Activated CD8-positive, alpha-beta memory T cell treated with anti-CD3 and anti-CD28 coated beads, Interleukin-2, amount 50 U/mL, for 24 hours (primary cell): ENCODE data around the gene HOXA3.
A peak's percentile ranks its signal among the peaks of the same experiment; 100 is the strongest.

Source experiments
- DNase-seq: peaks from one replicate; pipeline ENCODE4 v3.0.0-alpha.2; 2020; ENCODE audit errors: extremely low read depth

HOXA3 gene

DNA sequence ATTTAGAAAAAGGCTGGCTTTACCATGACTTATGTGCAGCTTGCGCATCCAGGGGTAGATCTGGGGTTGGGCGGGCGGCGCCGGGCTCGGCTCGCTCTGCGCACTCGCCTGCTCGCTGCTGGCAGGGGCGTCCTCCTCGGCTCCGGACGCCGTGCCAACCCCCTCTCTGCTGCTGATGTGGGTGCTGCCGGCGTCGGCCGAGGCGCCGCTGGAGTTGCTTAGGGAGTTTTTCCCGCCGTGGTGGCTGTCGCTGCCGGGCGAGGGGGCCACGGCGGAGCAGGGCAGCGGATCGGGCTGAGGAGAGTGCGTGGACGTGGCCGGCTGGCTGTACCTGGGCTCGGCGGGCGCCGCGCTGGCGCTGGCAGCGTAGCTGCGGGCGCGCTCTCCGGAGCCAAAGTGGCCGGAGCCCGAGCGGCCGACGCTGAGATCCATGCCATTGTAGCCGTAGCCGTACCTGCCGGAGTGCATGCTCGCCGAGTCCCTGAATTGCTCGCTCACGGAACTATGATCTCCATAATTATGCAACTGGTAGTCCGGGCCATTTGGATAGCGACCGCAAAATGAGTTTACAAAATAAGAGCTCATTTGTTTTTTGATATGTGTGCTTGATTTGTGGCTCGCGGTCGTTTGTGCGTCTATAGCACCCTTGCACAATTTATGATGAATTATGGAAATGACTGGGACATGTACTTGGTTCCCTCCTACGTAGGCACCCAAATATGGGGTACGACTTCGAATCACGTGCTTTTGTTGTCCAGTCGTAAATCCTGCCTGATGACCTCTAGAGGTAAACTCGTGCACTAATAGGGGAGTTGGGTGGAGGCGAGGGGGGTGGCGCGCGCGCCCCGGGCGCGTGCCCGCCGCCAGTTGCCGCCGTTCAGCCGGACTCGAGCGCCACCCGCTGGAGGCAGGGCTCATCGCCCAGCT, 9.1 kb downstream of the HOXA3 start, which contains the start of gene HOXA5:
Gene HOXA5 (minus strand): TSS at position 659 of the 927 bp plus-strand sequence. CDS start 74 bp downstream, at position 585.
- no peak for DNase-seq

GRCh38 chr7:27142580-27143022, 9.8 kb downstream of the HOXA3 start:
- DNase-seq, result no peak

DNA sequence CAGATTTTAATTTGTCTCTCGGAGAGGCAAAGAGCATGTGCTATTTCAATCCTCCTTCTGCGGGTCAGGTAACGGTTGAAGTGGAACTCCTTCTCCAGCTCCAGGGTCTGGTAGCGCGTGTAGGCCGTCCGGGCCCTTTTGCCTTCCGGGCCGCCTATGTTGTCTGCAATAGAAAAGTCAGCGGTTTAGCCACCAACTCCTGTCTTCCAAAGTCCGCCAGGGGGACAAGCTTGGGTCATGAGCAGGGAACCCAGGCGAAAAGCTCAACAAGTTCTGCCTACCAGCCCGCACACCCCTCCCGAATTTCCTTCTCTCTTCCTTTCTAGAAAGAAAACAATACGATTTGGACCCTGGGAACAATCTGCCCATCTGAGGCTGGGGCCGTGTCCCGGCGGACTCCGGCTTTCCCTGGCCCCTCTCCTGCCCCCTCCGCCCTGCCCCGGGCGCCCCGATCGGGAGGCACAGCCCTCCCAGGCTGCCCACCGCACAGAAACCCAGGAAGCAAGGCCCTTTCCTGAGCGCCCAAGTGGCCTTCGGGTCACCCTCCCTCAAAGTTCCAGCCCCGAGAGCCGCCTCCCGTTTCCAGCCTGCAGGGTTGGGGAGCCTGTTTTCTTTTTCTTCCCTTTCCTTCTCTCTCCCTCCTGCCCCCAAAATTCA, 10.3 kb downstream of the HOXA3 start:
- no peak for DNase-seq

GRCh38 chr7:27141137-27141922, 11.1 kb downstream of the HOXA3 start:
- DNase-seq, result no peak

DNA sequence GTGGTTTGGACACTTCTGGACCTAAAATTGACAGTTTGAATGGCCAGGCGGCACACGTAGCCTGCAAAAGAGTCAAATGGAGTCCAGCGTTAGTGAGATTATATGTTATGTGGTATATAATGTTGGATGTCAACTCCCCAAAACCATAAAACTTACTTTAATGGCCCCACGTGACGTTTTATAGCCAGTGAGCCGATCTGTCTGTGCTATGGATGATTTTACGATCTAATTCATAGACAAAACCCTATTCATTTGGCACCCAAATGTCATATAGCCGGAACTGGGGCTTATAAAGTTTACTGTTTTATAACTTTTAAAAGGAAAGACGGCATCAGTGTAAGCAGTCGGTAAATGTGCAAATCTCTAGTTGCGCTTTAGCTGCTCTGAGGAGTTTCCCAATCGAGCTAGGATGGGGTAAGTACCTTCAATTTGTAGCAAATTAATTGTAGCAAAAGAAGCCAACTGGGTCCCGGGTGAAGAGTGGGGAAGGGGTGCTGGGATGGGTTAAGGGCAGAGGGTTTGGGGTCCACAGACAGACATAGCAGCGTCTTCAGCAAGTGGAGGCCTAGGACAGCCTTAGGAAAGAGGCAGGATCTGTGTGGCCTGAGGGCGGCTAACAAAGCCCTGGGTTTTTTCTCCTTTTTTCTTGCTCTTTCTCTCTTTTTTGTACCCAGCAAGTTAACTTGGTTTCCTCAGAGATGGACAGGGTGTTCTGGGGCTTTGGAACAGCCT, 12.1 kb downstream of the HOXA3 start:
- no peak for DNase-seq

- DNase-seq, result no peak
Measured at GRCh38 chr7:27139334-27140125, 12.9 kb downstream of the HOXA3 start.

DNA sequence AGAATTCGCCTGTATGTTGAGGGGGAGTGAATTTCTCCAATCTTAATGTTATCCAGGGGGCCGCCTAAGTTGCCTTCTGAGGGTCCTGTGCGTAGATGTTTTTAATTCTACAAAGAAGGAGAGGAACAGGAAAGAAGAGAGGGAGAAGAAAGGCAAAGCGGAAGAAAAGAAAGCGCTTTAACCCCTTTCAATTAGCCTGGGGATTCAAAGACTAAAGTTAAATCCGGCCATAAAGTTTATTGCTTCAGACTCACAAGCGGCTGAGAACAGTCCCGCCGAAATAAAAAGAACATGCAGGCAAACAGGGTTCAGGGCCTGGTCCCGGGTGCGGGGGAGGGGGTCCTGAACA, 13.4 kb downstream of the HOXA3 start:
- DNase-seq, result no peak

- DNase-seq, result no peak
Measured at GRCh38 chr7:27138472-27138871, 13.9 kb downstream of the HOXA3 start.

DNA sequence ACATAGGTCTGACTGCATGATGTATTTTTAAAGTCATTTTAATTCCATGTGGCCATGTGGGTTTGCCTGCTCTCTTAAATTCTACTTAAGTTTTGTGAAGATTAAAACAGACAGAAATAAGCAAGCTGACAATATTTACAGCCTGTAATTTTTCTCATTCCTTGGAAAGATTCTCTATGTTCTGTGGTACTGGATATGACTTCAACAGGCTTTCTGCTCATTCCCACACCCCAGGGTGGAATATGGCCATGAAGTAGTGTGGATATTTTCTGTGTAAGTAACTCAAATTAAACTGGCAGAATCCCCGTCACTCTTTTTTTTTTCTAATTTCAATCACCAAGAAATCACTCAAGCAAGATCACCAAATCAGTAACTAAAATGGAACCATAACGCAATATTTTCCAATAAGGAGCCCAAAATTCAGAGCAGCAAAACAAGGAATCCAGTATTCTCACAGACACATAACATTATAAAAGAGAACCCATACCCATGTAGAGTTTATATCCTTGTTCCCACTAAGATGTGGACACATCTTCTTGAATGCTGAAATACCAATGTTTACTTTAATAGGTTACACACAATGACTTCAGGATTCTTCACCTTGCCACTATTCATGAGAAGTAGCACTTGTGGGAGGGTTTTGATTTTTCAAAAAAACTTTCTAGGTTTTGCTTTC, 14.6 kb downstream of the HOXA3 start:
- no peak for DNase-seq

DNA sequence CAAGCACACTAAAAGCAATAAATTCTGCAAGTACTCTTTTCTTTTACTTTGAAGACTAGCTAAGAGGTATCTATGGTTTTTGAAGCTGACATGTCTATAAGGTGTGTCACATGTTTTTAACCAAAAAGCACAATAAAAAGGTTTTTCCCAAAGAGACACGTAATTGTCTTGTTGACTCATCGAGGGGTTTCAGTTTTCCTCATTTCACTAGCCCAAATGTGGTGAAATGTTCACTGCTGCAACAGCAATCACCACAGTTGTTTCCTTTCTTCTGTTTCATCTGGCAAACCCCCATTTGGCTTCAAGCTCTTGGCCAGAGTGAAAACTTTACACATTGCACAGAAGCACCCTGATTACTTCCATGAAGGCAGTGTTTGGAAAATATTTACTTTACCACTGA, 18.0 kb downstream of the HOXA3 start:
- DNase-seq, result no peak

DNA sequence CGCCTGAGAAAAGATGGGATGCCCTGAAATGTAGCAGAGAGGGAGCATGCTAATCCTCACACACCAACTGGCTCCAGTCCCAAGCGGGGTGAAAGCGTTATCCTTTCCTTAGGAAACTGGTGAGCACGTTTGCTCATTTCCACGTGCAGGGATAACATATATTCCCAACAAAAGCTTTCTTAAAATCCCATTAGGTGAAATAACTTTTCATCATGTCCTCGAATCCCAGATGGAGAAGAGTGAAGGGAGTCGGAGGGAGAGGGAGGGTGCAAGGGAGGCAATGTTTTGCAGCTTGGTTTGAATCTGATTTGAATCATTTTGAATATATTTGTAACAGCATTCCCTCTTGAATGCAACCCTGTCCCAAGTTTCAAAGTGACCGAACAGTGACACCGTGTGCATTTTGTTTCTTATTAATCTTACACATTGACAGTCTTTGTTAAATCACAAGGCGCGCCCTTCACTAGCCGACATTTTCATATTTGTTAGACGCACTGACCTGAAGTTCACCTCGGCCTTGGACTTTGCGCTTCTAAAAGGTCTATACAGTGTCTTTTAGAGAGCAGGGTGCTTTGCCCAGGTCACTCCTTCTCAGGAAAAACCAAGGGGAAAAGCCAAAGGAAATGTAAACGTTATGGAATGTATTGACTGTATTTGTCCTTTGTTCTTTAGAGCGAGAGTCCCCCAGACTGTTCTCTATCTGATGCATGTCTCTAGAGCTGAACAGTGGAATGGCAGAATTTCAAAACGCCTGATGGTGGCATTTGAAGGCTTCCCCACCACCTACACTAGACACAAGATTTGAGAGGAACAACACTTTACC, 18.8 kb downstream of the HOXA3 start:
- no peak for DNase-seq

- DNase-seq, result no peak
Measured at GRCh38 chr7:27132978-27133377, 19.4 kb downstream of the HOXA3 start.

GRCh38 chr7:27132214-27132613, 20.2 kb downstream of the HOXA3 start:
- no peak for DNase-seq

GRCh38 chr7:27131390-27131819, 21.0 kb downstream of the HOXA3 start:
- DNase-seq, result no peak

DNA sequence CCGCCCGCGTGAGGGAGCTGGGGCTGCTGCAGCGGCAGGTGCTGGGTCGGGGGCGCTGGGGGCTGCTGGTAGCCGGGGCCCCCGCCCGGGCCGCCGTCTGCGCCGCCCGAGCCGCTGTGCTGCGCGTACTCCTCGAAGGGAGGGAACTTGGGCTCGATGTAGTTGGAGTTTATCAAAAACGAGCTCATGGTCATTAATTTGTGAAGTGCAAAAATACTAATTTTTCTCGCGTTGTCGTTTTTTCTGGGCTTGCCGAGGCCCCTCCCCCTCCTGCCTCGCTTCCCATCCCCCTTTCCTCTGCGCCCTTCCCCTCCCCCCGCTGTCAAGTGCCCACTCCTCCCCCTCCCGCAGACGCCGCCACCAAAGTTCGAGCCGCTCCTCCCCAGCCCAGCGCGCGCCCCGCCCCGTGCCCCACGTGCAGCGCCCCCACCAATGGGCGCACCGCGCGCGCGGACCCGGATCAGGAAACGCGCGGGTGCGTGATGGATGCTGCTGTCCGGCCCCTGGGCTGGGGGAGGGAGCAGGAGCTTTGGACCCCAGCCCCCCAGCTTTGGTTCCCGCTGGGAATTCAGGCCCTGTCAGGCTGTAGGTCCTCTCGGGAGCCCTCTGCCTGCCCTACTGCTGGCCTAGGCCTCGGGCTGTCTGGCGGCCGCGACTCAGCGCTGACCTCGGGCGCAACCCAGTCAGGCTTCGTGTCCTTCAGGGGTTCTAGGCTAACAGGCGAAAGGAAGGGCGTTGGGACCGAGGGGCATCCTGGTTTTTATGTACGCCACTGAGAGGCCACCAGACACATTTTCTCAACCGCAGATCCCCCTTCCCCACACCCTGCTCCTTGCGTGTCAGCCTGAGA, 21.6 kb downstream of the HOXA3 start, which contains the start of gene HOXA4:
Gene HOXA4 (minus strand): TSS at position 218 of the 850 bp plus-strand sequence. CDS start 24 bp downstream, at position 194.
- DNase-seq, result peak; percentile 43

- DNase-seq, result no peak
Measured at GRCh38 chr7:27129729-27130539, 22.4 kb downstream of the HOXA3 start.
